ENCODE measurements around the gene FXYD6. TPM values are rescaled to one million over a fixed set of nuclear protein-coding genes. Genes with fewer than 3 reads are reported as not detected.

FXYD6 gene
- total RNA-seq, 4 donors from 2014 or later, result 5.1 to 41.3 (median 14.0) TPM

DNA sequence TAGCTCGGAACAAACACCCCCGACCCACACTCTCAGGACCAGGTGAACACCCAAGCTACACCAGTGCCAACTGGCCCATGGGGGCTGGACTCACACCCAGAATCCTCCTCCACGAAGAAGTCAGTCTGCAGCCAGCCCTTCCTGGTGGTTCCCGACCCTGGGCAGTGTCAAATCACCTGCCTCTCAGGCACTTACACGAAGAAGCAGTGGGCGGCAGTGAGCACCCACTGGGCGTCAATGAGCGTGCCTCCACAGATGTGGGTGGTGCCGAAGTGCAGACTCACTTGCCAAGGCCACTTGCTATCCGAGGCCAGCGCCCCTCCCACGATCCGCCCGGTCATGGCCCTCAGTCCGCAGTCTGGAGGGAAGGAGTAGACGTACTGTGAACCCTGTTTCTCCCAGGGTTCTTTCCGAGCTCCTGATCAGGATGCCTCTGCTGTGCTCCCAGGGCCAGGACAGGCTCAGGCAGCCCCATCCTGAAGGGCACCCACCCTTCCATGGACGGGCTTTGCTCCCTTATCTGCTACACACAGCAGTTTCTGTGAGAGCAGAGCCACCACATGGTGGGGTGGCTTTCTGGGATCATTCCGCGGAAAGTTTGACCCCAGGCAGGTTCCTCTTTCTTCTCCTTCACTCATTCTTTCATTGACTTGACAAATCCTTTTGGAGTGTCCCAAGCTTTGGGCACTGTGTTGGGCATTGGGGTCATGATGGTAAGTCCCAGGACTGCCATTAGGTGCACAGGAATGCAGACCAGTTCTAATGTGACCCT lies 33.3 kb upstream of the FXYD6 start:
- no peaks in the 10 kb centered on the region for H3K27me3 ChIP-seq
- no peaks in the 10 kb centered on the region for H3K9me3 ChIP-seq
- no peak overlapping the region for H3K4me3 ChIP-seq
- TF ChIP-seq POLR2A (IDR thresholded peaks at IDR 0.05) (no peak), CTCF (IDR thresholded peaks at IDR 0.05) (no peak)
- peak overlapping the region in 2 of 4 donors; percentile 22 to 68 for H3K27ac ChIP-seq
- DNase-seq, result peak in 2 of 3 donors; percentile 57 to 76
- H3K36me3 ChIP-seq, result no peaks in the 10 kb centered on the region
- H3K4me1 ChIP-seq, result peaks cover 0 to 8% (median 2%) of the 10 kb centered on the region in 4 donors

GRCh38 chr11:117908959-117909610 lies 32.6 kb upstream of the FXYD6 start:
- no peak for TF ChIP-seq POLR2A (IDR thresholded peaks at IDR 0.05)
- TF ChIP-seq CTCF (IDR thresholded peaks at IDR 0.05), result no peak
- Histone ChIP-seq H3K36me3 (no peaks in the 10 kb centered on the region), H3K4me3 (no peak overlapping the region), H3K4me1 (peaks cover 0 to 8% (median 2%) of the 10 kb centered on the region in 4 donors), H3K9me3 (no peaks in the 10 kb centered on the region), H3K27me3 (no peaks in the 10 kb centered on the region), H3K27ac (peak overlapping the region in 2 of 4 donors; percentile 22 to 68)
- DNase-seq, result peak in 2 of 3 donors; percentile 46 to 49

DNA sequence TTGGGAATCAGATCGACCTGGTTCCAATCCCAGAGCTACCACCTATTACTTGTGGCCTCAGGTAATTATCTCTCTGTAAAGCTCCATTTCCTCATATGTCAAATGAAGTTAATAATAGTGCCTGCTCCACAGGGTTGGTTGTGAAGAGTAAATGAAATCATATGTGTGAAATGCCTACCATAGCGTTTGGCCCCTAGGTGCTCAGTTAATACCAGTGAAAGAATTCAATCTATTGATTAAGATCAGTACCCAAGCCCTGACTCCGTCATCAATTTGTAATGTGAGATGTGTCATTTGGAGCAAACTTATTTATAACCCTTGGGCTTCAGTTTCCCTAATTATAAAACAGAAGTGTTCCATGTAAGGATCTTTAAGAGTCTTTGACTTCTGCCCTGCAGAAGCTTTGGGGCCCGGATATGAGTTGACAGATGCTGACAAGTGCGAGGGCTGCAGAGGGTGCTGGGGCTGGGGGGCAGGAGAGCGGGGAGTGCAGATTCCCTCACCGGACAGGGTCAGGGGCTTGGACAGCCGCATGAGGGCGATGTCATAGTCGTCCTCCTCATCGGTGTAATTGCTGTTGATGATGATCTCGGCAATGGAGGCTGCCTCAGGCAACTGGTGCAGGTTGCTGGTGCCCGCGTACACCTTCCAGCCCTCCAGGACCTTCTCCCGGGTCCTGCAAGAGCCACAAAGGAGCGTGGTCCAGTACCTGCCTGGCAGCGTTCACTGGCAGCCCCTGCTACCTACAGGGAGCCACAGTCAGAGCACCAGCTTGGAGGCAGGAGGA lies 31.8 kb upstream of the FXYD6 start:
- Histone ChIP-seq H3K27ac (no peak overlapping the region), H3K36me3 (no peaks in the 10 kb centered on the region), H3K4me1 (peaks cover 0 to 8% (median 2%) of the 10 kb centered on the region in 4 donors), H3K9me3 (no peaks in the 10 kb centered on the region), H3K27me3 (no peaks in the 10 kb centered on the region), H3K4me3 (no peak overlapping the region)
- DNase-seq, result peak in 1 of 3 donors; percentile 40
- TF ChIP-seq POLR2A (IDR thresholded peaks at IDR 0.05), result no peak
- TF ChIP-seq CTCF (IDR thresholded peaks at IDR 0.05), result no peak

- Histone ChIP-seq H3K4me3 (no peak overlapping the region), H3K27ac (peak overlapping the region in 2 of 4 donors; percentile 40 to 45), H3K9me3 (no peaks in the 10 kb centered on the region), H3K27me3 (no peaks in the 10 kb centered on the region), H3K36me3 (no peaks in the 10 kb centered on the region), H3K4me1 (peaks cover 0 to 8% (median 2%) of the 10 kb centered on the region in 4 donors)
- TF ChIP-seq CTCF (IDR thresholded peaks at IDR 0.05) (no peak), POLR2A (IDR thresholded peaks at IDR 0.05) (peak; percentile 70 to 82)
- DNase-seq, result peak; percentile 52 to 93 (median 91)
These were observed 31.0 kb upstream of the FXYD6 start for GRCh38 chr11:117907276-117908108.

- TF ChIP-seq CTCF (IDR thresholded peaks at IDR 0.05) (no peak), POLR2A (IDR thresholded peaks at IDR 0.05) (no peak)
- no peaks in the 10 kb centered on the region for H3K36me3 ChIP-seq
- H3K4me1 ChIP-seq, result peaks cover 0 to 8% (median 2%) of the 10 kb centered on the region in 4 donors
- H3K9me3 ChIP-seq, result no peaks in the 10 kb centered on the region
- no peak overlapping the region for H3K27ac ChIP-seq
- H3K27me3 ChIP-seq, result no peaks in the 10 kb centered on the region
- no peak for DNase-seq
- no peak overlapping the region for H3K4me3 ChIP-seq
These were observed 30.3 kb upstream of the FXYD6 start for GRCh38 chr11:117906710-117907109.

Data from Peyer's patch (tissue), 4 donors.